IMR-90 (cell line): ENCODE results near the gene KDR. TPM values are rescaled to one million over a fixed set of nuclear protein-coding genes. Genes with fewer than 3 reads are reported as not detected.

Experiments used
- ATAC-seq: fragments of 200-7000 bp; cut with Tn5 transposase; 2 replicates; pipeline ENCODE4 v1.9.1; 2020; ENCODE audit warnings: low read depth, mild to moderate bottlenecking, moderate library complexity
- BruUV-seq: library from RNA; stranded (reverse); fragments of 400-500 nt; replicated peaks from 2 replicates; lab custom pipeline; 2021; lab: Mats Ljungman, UMichigan
- CTCF ChIA-PET: fragments of 300-600 bp; formaldehyde crosslinking; extraction: SDS; loops from one replicate; lab custom pipeline; 2021; ENCODE audit warnings: antibody characterized with exemption; lab: Yijun Ruan, JAX
- POLR2A ChIA-PET: fragments of 300-600 bp; sonication (Branson Sonifier 250); formaldehyde crosslinking; loops from one replicate; lab custom pipeline; 2022; ENCODE audit warnings: antibody characterized with exemption; ENCODE audit not compliant: unreplicated experiment; lab: Charles Lee
- DNase-seq: peaks from one replicate; pipeline ENCODE4 v3.0.0; 2013
- H2AFZ ChIP-seq: replicated peaks from 2 replicates; pipeline ENCODE3; 2013; ENCODE audit warnings: low read length, mild to moderate bottlenecking; ENCODE audit not compliant: poor library complexity
- H2AK5ac ChIP-seq: 2 replicates; pipeline ENCODE4 v1.6.1; 2013; ENCODE audit warnings: low read depth, low read length, inconsistent platforms
- H2AK9ac ChIP-seq: replicated peaks from 2 replicates; pipeline ENCODE3; 2013; ENCODE audit warnings: mild to moderate bottlenecking, low read depth, low read length, moderate library complexity; ENCODE audit not compliant: poor library complexity
- H2BK120ac ChIP-seq: 2 replicates; pipeline ENCODE4 v1.6.1; 2013; ENCODE audit warnings: low read depth, low read length, inconsistent platforms
- H2BK15ac ChIP-seq: 3 replicates; pipeline ENCODE4 v1.6.1; 2013; ENCODE audit warnings: low read depth, low read length, inconsistent platforms
- H2BK20ac ChIP-seq: 2 replicates; pipeline ENCODE4 v1.6.1; 2013; ENCODE audit warnings: low read depth, mild to moderate bottlenecking, inconsistent platforms, low read length, moderate library complexity
- H2BK5ac ChIP-seq: 2 replicates; pipeline ENCODE4 v1.6.1; 2013; ENCODE audit warnings: mild to moderate bottlenecking, low read depth, low read length, inconsistent platforms; ENCODE audit not compliant: poor library complexity, severe bottlenecking
- H3K14ac ChIP-seq: replicated peaks from 2 replicates; pipeline ENCODE4 v1.6.1; 2013; ENCODE audit warnings: low read depth, low read length, inconsistent platforms
- H3K18ac ChIP-seq: 2 replicates; pipeline ENCODE4 v1.6.1; 2013; ENCODE audit warnings: low read depth, low read length, control low read depth
- H3K23ac ChIP-seq: 2 replicates; pipeline ENCODE4 v1.6.1; 2013; ENCODE audit warnings: low read depth, low read length, inconsistent platforms
- H3K27ac ChIP-seq: 2 replicates; pipeline ENCODE4 v1.5.1; 2013; ENCODE audit warnings: mild to moderate bottlenecking, control low read depth, low read length; ENCODE audit not compliant: insufficient read depth
- H3K27me3 ChIP-seq: 2 replicates; pipeline ENCODE4 v1.6.1; 2013; ENCODE audit warnings: low read length; ENCODE audit not compliant: control insufficient read depth, insufficient read depth
- H3K36me3 ChIP-seq: 2 replicates; pipeline ENCODE4 v1.6.1; 2013; ENCODE audit warnings: low read length, mixed read lengths; ENCODE audit not compliant: control insufficient read depth, insufficient read depth
- H3K4ac ChIP-seq: 2 replicates; pipeline ENCODE4 v1.6.1; 2013; ENCODE audit warnings: low read depth, low read length, inconsistent platforms
- H3K4me1 ChIP-seq: 2 replicates; pipeline ENCODE4 v1.6.1; 2013; ENCODE audit warnings: low read length, mixed read lengths; ENCODE audit not compliant: control insufficient read depth, insufficient read depth
- H3K4me2 ChIP-seq: 2 replicates; pipeline ENCODE4 v1.6.1; 2013; ENCODE audit warnings: low read depth, mild to moderate bottlenecking, control low read depth, low read length, moderate library complexity
- H3K4me3 ChIP-seq: 2 replicates; pipeline ENCODE4 v1.5.1; 2013; ENCODE audit warnings: low read depth, mild to moderate bottlenecking, control low read depth, low read length, moderate library complexity; ENCODE audit not compliant: insufficient read depth
- H3K56ac ChIP-seq: 2 replicates; pipeline ENCODE4 v1.6.1; 2013; ENCODE audit warnings: low read length, inconsistent platforms; ENCODE audit not compliant: insufficient read depth; ENCODE audit errors: extremely low read depth
- H3K79me1 ChIP-seq, 2 experiments: 2 replicates each; pipeline ENCODE4 v1.6.1; 2013; ENCODE audit warnings: low read length in 2 of 2, inconsistent platforms in 1 of 2, low read depth in 1 of 2
- H3K9ac ChIP-seq: 2 replicates; pipeline ENCODE4 v1.6.1; 2013; ENCODE audit warnings: low read depth, low read length, control low read depth
- H3K9me1 ChIP-seq: 2 replicates; pipeline ENCODE4 v1.6.1; 2013; ENCODE audit warnings: low read length, inconsistent platforms; ENCODE audit not compliant: insufficient read depth
- H3K9me3 ChIP-seq: 2 replicates; pipeline ENCODE4 v1.6.1; 2013; ENCODE audit warnings: low read length; ENCODE audit not compliant: control insufficient read depth, insufficient read depth
- H4K20me1 ChIP-seq: 2 replicates; pipeline ENCODE4 v1.6.1; 2013; ENCODE audit warnings: low read length, inconsistent platforms; ENCODE audit not compliant: insufficient read depth
- H4K5ac ChIP-seq: 2 replicates; pipeline ENCODE4 v1.6.1; 2013; ENCODE audit warnings: mild to moderate bottlenecking, low read depth, low read length, control low read depth
- H4K8ac ChIP-seq, 2 experiments: 2 replicates each; pipeline ENCODE4 v1.6.1; 2013; ENCODE audit warnings: low read depth in 2 of 2, low read length in 2 of 2, control low read depth in 1 of 2, inconsistent platforms in 1 of 2
- H4K91ac ChIP-seq: 2 replicates; pipeline ENCODE4 v1.6.1; 2013; ENCODE audit warnings: low read depth, low read length, inconsistent platforms; ENCODE audit not compliant: insufficient read depth
- MXI1 ChIP-seq: IDR thresholded peaks from 2 replicates; pipeline ENCODE4 v1.6.1; 2012; ENCODE audit warnings: low read depth, mild to moderate bottlenecking, low read length, moderate library complexity, borderline replicate concordance
- RAD21 ChIP-seq: IDR thresholded peaks from 2 replicates; pipeline ENCODE4 v1.6.1; 2012; ENCODE audit warnings: low read length, improper control_type of control experiment
- USF2 ChIP-seq: fragments of 150-350 bp; IDR thresholded peaks from 2 replicates; pipeline ENCODE4 v1.6.1; 2017; ENCODE audit warnings: mild to moderate bottlenecking, antibody characterized with exemption, low read length, low read depth
- WGBS, 2 experiments: methylation state at CpG; one replicate each; pipeline versions ENCODE4 v1.1.5 to v1.1.7; 2013; ENCODE audit warnings: missing lambda C conversion rate in 2 of 2; ENCODE audit not compliant: insufficient read length in 1 of 2; ENCODE audit errors: extremely low coverage in 2 of 2; 5-methylcytosine and 5-hydroxymethylcytosine counted together
- dilution Hi-C: fragments of 300-500 bp; cut with HindIII; formaldehyde crosslinking; loops from one replicate; pipeline ENCODE4 v1.14.3; 2018; ENCODE audit warnings: low sequenced_read_pairs; ENCODE audit not compliant: unreplicated experiment
- in situ Hi-C: fragments of 300-500 bp; cut with MboI; formaldehyde crosslinking; loops from 3 replicates; pipeline ENCODE4 v1.14.3; 2019; ENCODE audit warnings: low sequenced_read_pairs, inconsistent platforms, mixed read lengths
- intact Hi-C: fragments of 100-400 bp; cut with micrococcal nuclease; formaldehyde crosslinking; loops from 2 replicates; pipeline ENCODE4 v1.10.0; 2022
- polyA plus RNA-seq, 3 experiments: library from polyadenylated mRNA; depleted of rRNA; stranded (reverse); fragments of >200 nt; gene quantifications; 2 replicates each; pipeline ENCODE4 v1.2.3, GENCODE V29; 2012; ENCODE audit warnings: low replicate concordance in 1 of 3
- total RNA-seq: library from RNA; depleted of rRNA; stranded (reverse); fragments of >200 nt; gene quantifications from 2 replicates; pipeline ENCODE4 v1.2.3, GENCODE V29; 2012

The KDR gene
- total and polyA plus RNA-seq, 2 of the 4 experiments (the other 2 are of a cell fraction), result not detected

GRCh38 chr4:55075376-55075775 is 50.0 kb downstream of the KDR start:
- H3K4me2 ChIP-seq, result no peak overlapping the region
- POLR2A ChIA-PET, result no interaction called here
- H3K18ac ChIP-seq, result no peak overlapping the region
- no peak overlapping the region for H3K23ac ChIP-seq
- no peak overlapping the region for H3K4me3 ChIP-seq
- no peak overlapping the region for H3K56ac ChIP-seq
- no peaks in the 10 kb centered on the region for H3K9me1 ChIP-seq
- TF ChIP-seq USF2 (no peak), RAD21 (no peak), MXI1 (no peak)
- CTCF ChIA-PET, result no interaction called here
- no peak overlapping the region for H4K5ac ChIP-seq
- no peak overlapping the region for H2BK120ac ChIP-seq
- no peak overlapping the region for H2BK15ac ChIP-seq
- no peaks in the 10 kb centered on the region for H3K36me3 ChIP-seq
- ATAC-seq (no peak), DNase-seq (no peak)
- no peak overlapping the region for H3K9ac ChIP-seq
- no peak overlapping the region for H3K27ac ChIP-seq
- H3K79me1 ChIP-seq, result no peaks in the 10 kb centered on the region
- H3K4me1 ChIP-seq, result no peaks in the 10 kb centered on the region
- H4K91ac ChIP-seq, result no peak overlapping the region
- H3K14ac ChIP-seq, result no peak overlapping the region
- H3K9me3 ChIP-seq, result no peaks in the 10 kb centered on the region
- H2AFZ ChIP-seq, result no peak overlapping the region
- no peak overlapping the region for H2BK20ac ChIP-seq
- WGBS, 2 experiments, result no CpG with 5 or more reads among the region's 3 CpGs
- in situ Hi-C loops, result no loop called here
- no peak overlapping the region for H2AK9ac ChIP-seq
- no peak overlapping the region for H2AK5ac ChIP-seq
- intact Hi-C loops, result no loop called here
- H3K27me3 ChIP-seq, result peaks cover 5% of the 10 kb centered on the region
- no peaks in the 10 kb centered on the region for H4K20me1 ChIP-seq
- BruUV-seq, result no TSS peak
- no peak overlapping the region for H2BK5ac ChIP-seq
- no peak overlapping the region for H4K8ac ChIP-seq
- dilution Hi-C loops, result no loop called here
- no peak overlapping the region for H3K4ac ChIP-seq
